Peyer's patch (tissue), 4 donors: Measurements from ENCODE around the gene CKAP2L.

Source experiments
- CTCF ChIP-seq, 6 experiments: fragments of 450-650 bp in 4 of 6; fragments of 200-600 bp in 2 of 6; sonication (generic) in 1 of 6; IDR thresholded peaks; one replicate each; pipeline ENCODE4 v1.5.1; 2017 to 2019; ENCODE audit warnings: antibody characterized with exemption in 6 of 6, mild to moderate bottlenecking in 3 of 6, moderate library complexity in 1 of 6
- POLR2A ChIP-seq, 2 donors: fragments of 450-650 bp; IDR thresholded peaks; one replicate each; pipeline ENCODE4 v1.5.1; 2017; ENCODE audit warnings: antibody characterized with exemption in 2 of 2, mild to moderate bottlenecking in 2 of 2, moderate library complexity in 2 of 2

GRCh38 chr2:112772911-112773475, 8.6 kb upstream of the CKAP2L start:
- TF ChIP-seq CTCF (IDR thresholded peaks at IDR 0.05) (no peak), POLR2A (IDR thresholded peaks at IDR 0.05) (no peak)
